Activated naive CD8-positive, alpha-beta T cell treated with anti-CD3 and anti-CD28 coated beads for 36 hours (primary cell): ENCODE data around the gene CPED1. TPM values are rescaled to one million over a fixed set of nuclear protein-coding genes. Genes with fewer than 3 reads are reported as not detected.
"Not testable (repeated sequence)": the region's sequence is repeated elsewhere in the genome, so short reads cannot be mapped to it uniquely, and the experiment has no call there.

ENCODE experiments used
- DNase-seq: peaks from one replicate; pipeline ENCODE4 v3.0.0; 2021
- H3K27ac Mint-ChIP-seq: one replicate; pipeline ENCODE4 v1.8.0; 2022; ENCODE audit warnings: mild to moderate bottlenecking, moderate library complexity, mixed read lengths
- H3K27me3 Mint-ChIP-seq: one replicate; pipeline ENCODE4 v1.8.0; 2022; ENCODE audit warnings: mild to moderate bottlenecking, mixed read lengths
- H3K36me3 Mint-ChIP-seq: one replicate; pipeline ENCODE4 v1.8.0; 2021; ENCODE audit warnings: mild to moderate bottlenecking, mixed read lengths
- H3K4me1 Mint-ChIP-seq: one replicate; pipeline ENCODE4 v1.8.0; 2021; ENCODE audit warnings: mixed read lengths
- H3K4me3 Mint-ChIP-seq: one replicate; pipeline ENCODE4 v1.8.0; 2022; ENCODE audit warnings: mild to moderate bottlenecking, moderate library complexity, mixed read lengths
- H3K9me3 Mint-ChIP-seq: one replicate; pipeline ENCODE4 v1.8.0; 2022; ENCODE audit warnings: mixed read lengths
- total RNA-seq, 2 experiments: library from RNA; stranded (reverse); gene quantifications; one replicate each; pipeline ENCODE4 v1.2.3, GENCODE V29; 2021

CPED1 gene
- total RNA-seq, 2 experiments from 2014 or later = not detected

DNA sequence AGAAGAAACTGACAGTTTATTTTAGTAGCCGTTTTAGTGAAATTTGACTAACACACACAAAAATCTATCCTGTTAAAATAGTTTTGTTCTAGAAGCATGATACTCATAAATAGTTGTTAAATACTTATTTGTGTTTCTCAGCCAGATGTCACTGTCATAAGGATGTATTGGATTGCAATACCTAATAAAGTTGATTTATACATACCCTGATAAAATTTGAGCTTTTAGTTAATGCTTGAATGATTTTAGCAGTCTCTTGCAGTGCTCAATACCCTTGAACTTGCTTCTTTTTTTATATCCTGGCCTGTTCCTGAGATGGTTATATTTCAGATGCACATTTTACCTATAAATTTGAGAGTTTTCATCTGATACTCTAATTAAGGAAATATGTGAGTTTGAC is 27.8 kb upstream of the CPED1 start:
- H3K36me3 Mint-ChIP-seq = peaks cover 23% of the 10 kb centered on the region
- DNase-seq = no peak
- no peaks in the 10 kb centered on the region for H3K27me3 Mint-ChIP-seq
- H3K27ac Mint-ChIP-seq = no peak overlapping the region
- H3K9me3 Mint-ChIP-seq = no peaks in the 10 kb centered on the region
- H3K4me3 Mint-ChIP-seq = no peak overlapping the region
- H3K4me1 Mint-ChIP-seq = peaks cover 15% of the 10 kb centered on the region

DNA sequence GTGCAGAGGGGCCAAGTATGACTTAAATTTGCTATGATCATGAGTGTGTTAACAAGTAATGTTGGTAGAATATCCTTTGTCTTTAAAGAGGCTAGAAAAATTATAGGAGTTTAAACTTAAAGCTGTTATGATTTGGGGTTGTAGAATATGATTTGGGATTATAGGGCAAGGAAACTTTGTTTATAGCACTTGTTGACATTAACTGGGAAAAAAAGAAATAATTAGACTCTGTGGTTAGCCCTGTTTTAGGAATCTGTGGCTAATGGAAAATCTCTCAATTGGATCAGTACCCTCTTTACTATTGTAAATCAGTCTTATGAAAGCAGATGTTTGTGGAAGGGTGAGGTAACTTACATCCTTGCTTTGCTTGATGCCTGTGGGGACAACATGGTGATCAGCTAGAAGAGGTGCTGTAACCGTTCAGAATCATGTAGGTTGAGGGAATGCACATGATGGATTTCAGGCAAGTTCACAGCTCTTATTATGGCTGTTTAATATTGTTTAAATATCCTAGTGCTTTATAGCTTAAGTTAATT is 26.8 kb upstream of the CPED1 start:
- Mint-ChIP-seq H3K27ac (no peak overlapping the region), H3K36me3 (peaks cover 24% of the 10 kb centered on the region), H3K27me3 (no peaks in the 10 kb centered on the region), H3K4me1 (peaks cover 15% of the 10 kb centered on the region), H3K4me3 (no peak overlapping the region), H3K9me3 (no peaks in the 10 kb centered on the region)
- no peak for DNase-seq

- Mint-ChIP-seq H3K4me3 (no peak overlapping the region), H3K4me1 (peaks cover 15% of the 10 kb centered on the region), H3K27me3 (no peaks in the 10 kb centered on the region), H3K36me3 (peaks cover 23% of the 10 kb centered on the region), H3K9me3 (no peaks in the 10 kb centered on the region), H3K27ac (no peak overlapping the region)
- DNase-seq = no peak
These were observed 24.4 kb upstream of the CPED1 start for GRCh38 chr7:120964088-120964487.

DNA sequence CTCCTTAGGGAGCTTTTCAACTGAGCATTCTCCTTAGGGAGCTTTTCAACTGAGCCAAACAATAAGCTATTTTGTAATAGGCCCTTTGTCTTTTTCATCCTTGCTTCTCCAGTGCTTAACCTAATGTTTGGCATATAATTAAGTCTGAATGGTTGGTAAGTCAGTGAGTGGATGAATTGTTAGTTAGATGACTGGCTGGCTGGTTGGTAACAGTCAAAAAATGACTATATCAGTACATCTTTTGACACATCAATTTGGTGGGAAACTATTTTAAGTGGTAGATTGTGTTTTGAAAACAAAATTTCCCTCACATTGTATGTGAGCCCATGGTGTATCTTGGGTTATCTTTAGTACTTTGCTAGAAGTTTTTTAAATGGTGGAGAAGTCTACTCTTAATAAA is 21.6 kb upstream of the CPED1 start:
- DNase-seq = no peak
- Mint-ChIP-seq H3K4me1 (peaks cover 3% of the 10 kb centered on the region), H3K4me3 (no peak overlapping the region), H3K9me3 (no peaks in the 10 kb centered on the region), H3K36me3 (peaks cover 18% of the 10 kb centered on the region), H3K27ac (no peak overlapping the region), H3K27me3 (no peaks in the 10 kb centered on the region)

GRCh38 chr7:120973849-120974248 is 14.7 kb upstream of the CPED1 start:
- Mint-ChIP-seq H3K36me3 (peaks cover 5% of the 10 kb centered on the region), H3K4me3 (no peak overlapping the region), H3K27me3 (no peaks in the 10 kb centered on the region), H3K9me3 (no peaks in the 10 kb centered on the region), H3K4me1 (no peaks in the 10 kb centered on the region), H3K27ac (no peak overlapping the region)
- no peak for DNase-seq

DNA sequence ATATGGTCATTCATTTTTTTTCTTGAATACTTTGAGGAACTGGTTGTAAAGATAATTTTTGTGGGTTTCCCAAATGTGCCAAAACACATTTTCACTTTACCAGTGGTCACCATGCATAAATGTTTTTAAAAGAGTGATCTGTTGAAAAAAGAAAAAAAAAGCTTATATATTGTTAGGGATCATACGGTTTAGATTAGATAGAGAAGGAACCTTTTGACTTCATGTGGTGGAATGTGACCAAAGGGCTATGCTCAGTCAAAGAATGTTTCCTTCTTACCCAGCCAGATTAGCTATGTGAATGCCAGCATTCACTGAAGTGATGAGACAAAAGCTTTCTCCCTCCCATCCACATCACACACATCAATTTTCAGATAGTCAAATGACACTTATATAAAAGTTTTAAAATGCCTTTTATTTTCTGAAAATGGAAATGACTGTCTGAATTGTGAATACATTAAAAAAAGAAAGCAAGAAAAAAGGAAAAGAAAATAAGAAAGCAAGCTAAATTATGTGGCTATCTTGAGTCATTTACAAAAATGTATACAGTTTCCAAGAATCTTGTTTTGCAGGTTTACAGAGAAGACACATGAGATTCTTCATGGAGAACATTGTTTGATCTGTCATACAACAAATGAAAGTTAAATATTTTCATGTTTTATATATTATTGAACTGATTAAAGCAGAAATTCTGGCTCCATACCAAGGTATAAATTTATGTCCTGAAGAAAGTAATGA is 8.6 kb upstream of the CPED1 start:
- Mint-ChIP-seq H3K36me3 (no peaks in the 10 kb centered on the region), H3K4me3 (no peak overlapping the region), H3K27ac (no peak overlapping the region), H3K27me3 (peaks cover 1% of the 10 kb centered on the region), H3K4me1 (peaks cover 4% of the 10 kb centered on the region), H3K9me3 (no peaks in the 10 kb centered on the region)
- no peak for DNase-seq

GRCh38 chr7:120981117-120981516 is 7.4 kb upstream of the CPED1 start:
- no peak overlapping the region for H3K4me3 Mint-ChIP-seq
- no peaks in the 10 kb centered on the region for H3K9me3 Mint-ChIP-seq
- peaks cover 10% of the 10 kb centered on the region for H3K27me3 Mint-ChIP-seq
- H3K36me3 Mint-ChIP-seq = no peaks in the 10 kb centered on the region
- H3K27ac Mint-ChIP-seq = no peak overlapping the region
- DNase-seq = no peak
- peaks cover 4% of the 10 kb centered on the region for H3K4me1 Mint-ChIP-seq

DNA sequence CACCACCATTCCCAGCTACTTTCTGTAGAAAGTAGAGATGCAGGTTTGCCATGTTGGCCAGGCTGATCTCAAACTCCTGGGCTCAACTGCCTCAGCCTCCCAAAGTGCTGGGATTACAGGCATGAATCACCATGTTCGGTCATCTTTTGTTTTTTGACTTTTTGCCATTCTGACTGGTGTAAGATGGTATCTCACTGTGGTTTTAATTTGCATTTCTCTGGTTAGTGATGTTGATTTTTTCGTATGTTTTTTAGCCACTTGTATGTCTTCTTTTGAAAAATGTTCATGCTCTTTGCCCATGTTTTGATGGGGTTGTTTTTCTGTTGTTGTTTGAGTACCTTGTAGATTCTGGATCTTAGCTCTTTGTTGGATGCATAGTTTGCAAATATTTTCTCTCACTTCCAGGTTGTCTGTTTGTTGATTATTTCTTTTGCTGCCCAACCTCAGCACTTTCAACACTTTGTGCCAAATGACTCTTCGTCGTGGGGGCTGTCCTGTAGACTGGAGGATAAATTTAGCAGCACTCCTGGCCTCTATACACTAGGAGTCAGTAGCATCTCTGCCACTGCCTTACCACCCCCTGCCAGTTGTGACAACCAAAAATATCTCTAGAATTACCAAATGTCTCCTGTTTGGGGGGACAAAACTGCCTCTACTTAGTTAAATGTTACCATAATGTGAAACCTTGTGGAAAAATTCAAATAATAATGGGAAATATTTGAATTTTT is 6.5 kb upstream of the CPED1 start:
- Mint-ChIP-seq H3K4me3 (no peak overlapping the region), H3K27me3 (peaks cover 17% of the 10 kb centered on the region), H3K27ac (no peak overlapping the region), H3K4me1 (peaks cover 4% of the 10 kb centered on the region), H3K36me3 (no peaks in the 10 kb centered on the region), H3K9me3 (no peaks in the 10 kb centered on the region)
- DNase-seq = no peak

DNA sequence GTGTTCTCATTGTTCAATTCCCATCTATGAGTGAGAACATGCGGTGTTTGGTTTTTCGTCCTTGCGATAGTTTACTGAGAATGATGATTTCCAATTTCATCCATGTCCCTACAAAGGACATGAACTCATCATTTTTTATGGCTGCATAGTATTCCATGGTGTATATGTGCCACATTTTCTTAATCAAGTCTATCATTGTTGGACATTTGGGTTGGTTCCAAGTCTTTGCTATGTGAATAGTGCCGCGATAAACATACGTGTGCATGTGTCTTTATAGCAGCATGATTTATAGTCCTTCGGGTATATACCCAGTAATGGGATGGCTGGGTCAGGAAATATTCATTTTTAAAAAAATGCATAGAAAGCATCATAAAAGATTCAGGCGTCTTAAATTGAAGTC is 4.9 kb upstream of the CPED1 start:
- DNase-seq, H3K36me3 Mint-ChIP-seq, H3K4me3 Mint-ChIP-seq: not testable (repeated sequence)

DNA sequence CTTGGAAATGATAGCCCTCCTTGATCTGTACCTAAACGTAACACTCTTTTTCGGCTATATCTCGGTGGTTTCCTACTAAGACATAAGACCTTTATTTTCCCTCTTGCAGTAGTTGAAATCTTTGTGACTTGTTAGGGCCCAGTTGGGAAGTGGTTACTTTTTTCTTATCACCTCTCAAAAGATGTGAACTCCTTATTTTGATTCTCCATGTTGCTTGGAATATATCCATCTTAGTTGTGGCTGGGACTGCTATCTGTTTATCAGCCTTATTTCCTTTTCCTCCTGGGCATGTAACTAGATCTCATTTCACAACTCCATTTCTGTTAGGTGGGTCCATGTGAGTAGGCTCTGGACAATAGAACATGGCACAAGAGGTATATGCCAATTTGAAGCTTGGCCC is 4.1 kb upstream of the CPED1 start:
- H3K4me3 Mint-ChIP-seq = no peak overlapping the region
- no peaks in the 10 kb centered on the region for H3K9me3 Mint-ChIP-seq
- no peak overlapping the region for H3K27ac Mint-ChIP-seq
- no peak for DNase-seq
- peaks cover 41% of the 10 kb centered on the region for H3K27me3 Mint-ChIP-seq
- H3K36me3 Mint-ChIP-seq = no peaks in the 10 kb centered on the region
- peaks cover 20% of the 10 kb centered on the region for H3K4me1 Mint-ChIP-seq

More for the DNA sequence above, 4.9 kb upstream of the CPED1 start:
- not testable (repeated sequence) for H3K9me3 Mint-ChIP-seq, H3K27ac Mint-ChIP-seq
- Mint-ChIP-seq H3K4me1 (peaks cover 13% of the 10 kb centered on the region), H3K27me3 (peaks cover 33% of the 10 kb centered on the region)

- H3K27ac Mint-ChIP-seq = no peak overlapping the region
- DNase-seq = no peak
- H3K4me3 Mint-ChIP-seq = no peak overlapping the region
- H3K4me1 Mint-ChIP-seq = peaks cover 16% of the 10 kb centered on the region
- no peaks in the 10 kb centered on the region for H3K36me3 Mint-ChIP-seq
- no peaks in the 10 kb centered on the region for H3K9me3 Mint-ChIP-seq
- peaks cover 49% of the 10 kb centered on the region for H3K27me3 Mint-ChIP-seq
These were observed 3.3 kb upstream of the CPED1 start for GRCh38 chr7:120985130-120985758.

DNA sequence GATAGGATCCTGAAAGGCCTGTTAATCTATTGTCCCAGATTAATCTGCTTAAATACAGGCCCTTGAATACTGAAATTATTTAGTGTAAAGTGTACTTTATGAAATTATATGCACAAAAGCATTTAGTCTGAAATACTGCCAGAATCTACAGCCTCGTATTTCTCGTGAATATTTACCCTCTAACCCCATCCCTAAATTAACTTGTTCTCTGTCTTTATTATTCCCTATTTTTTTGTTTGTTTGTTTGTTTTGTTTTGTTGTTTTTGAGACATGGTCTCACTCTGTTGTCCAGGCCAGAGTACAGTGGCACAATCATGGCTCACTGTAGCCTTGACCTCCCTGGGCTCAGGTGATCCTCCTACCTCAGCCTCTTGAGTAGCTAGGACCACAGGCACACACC is 2.7 kb upstream of the CPED1 start:
- H3K36me3 Mint-ChIP-seq = no peaks in the 10 kb centered on the region
- H3K27ac Mint-ChIP-seq = no peak overlapping the region
- DNase-seq = no peak
- H3K27me3 Mint-ChIP-seq = peaks cover 55% of the 10 kb centered on the region
- no peaks in the 10 kb centered on the region for H3K9me3 Mint-ChIP-seq
- H3K4me3 Mint-ChIP-seq = no peak overlapping the region
- peaks cover 16% of the 10 kb centered on the region for H3K4me1 Mint-ChIP-seq

GRCh38 chr7:120986650-120987049 is 1.9 kb upstream of the CPED1 start:
- Mint-ChIP-seq H3K4me3 (no peak overlapping the region), H3K27me3 (peaks cover 57% of the 10 kb centered on the region), H3K36me3 (no peaks in the 10 kb centered on the region), H3K9me3 (no peaks in the 10 kb centered on the region), H3K27ac (no peak overlapping the region), H3K4me1 (peaks cover 16% of the 10 kb centered on the region)
- no peak for DNase-seq

- no peak for DNase-seq
- no peak overlapping the region for H3K4me3 Mint-ChIP-seq
- H3K36me3 Mint-ChIP-seq = no peaks in the 10 kb centered on the region
- no peaks in the 10 kb centered on the region for H3K9me3 Mint-ChIP-seq
- H3K27ac Mint-ChIP-seq = no peak overlapping the region
- H3K27me3 Mint-ChIP-seq = peaks cover 60% of the 10 kb centered on the region
- H3K4me1 Mint-ChIP-seq = peaks cover 16% of the 10 kb centered on the region
These were observed 1.2 kb upstream of the CPED1 start for GRCh38 chr7:120987280-120987679.
